Measurements from ENCODE around the gene PLAC9. TPM values are rescaled to one million over a fixed set of nuclear protein-coding genes. Genes with fewer than 3 reads are reported as not detected.

PLAC9 gene
- total RNA-seq, 1 donor from 2014 or later = not detected

DNA sequence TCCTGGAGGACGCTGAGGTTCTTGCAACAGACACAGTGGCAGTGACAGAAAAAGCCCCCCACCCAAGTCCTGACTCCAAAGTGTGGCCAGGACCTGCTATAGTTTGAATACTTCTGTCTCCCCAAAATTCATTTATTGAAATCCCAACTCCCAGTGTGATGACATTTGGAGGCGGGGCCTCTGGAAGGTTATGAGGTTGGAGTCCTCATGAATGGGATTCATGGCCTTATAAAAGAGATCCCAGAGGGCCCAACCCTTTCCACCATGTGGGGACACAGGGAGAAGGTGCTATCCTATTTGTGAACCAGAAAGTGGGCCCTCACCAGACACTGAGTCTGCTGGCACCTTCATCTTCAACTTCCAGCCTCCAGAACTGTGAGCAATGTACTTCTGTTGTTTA is 54.5 kb downstream of the PLAC9 start:
- TF ChIP-seq CTCF (IDR thresholded peaks at IDR 0.05; ENCODE audit: partially characterized antibody, unreplicated experiment) = no peak
- Mint-ChIP-seq H3K27me3 (ENCODE audit: unreplicated experiment) (no peaks in the 10 kb centered on the region), H3K9me3 (ENCODE audit: unreplicated experiment) (no peaks in the 10 kb centered on the region), H3K36me3 (ENCODE audit: unreplicated experiment) (no peaks in the 10 kb centered on the region), H3K27ac (ENCODE audit: unreplicated experiment) (no peak overlapping the region), H3K4me1 (ENCODE audit: low read depth, unreplicated experiment) (no peaks in the 10 kb centered on the region), H3K4me3 (ENCODE audit: unreplicated experiment) (no peak overlapping the region)
- no peak for DNase-seq

DNA sequence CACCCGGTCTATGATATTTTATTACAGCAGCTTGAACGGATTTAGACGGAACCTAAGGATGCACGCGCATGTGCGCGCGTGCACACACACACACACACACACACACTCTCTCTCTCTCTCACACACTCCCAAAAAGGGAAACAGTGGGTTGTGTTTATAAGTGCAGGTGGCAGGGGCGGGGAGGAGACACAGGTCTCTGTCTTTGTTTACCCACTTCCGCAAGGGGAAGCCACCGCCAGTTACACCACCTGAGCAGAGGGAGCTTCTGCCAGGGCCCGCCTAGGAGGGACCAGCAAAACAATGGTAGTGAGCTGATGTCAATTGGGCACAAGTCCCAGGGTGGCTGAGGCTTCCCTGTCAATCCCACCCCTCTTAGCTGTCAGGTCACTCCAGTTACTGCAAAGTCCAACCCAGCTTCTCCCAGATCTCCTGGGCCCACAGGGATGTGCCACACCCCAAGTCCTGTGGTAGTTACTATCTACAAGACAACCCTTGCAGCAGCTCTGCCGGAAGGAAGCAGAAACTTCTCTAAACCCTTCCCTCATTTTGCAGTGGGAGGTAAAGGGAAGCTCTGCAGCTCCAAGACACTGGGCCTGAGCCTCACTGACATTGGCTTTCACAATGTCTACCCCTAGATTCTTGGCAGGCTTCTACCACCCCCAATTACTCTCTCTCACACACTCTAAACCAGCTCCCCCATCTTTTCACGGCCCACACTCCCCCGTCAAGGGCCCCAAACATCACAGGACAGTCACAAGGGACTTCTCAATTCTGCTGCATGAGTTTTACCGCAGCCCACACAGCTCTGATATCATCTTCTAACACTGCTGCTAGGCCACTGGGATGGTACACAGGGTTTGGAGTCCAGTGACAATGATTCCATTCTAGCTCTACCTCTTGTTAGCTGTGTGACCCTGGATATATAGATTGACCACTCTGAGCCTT is 55.2 kb downstream of the PLAC9 start:
- Mint-ChIP-seq H3K36me3 (ENCODE audit: unreplicated experiment) (no peaks in the 10 kb centered on the region), H3K9me3 (ENCODE audit: unreplicated experiment) (no peaks in the 10 kb centered on the region), H3K4me3 (ENCODE audit: unreplicated experiment) (no peak overlapping the region), H3K4me1 (ENCODE audit: low read depth, unreplicated experiment) (no peaks in the 10 kb centered on the region), H3K27me3 (ENCODE audit: unreplicated experiment) (no peaks in the 10 kb centered on the region), H3K27ac (ENCODE audit: unreplicated experiment) (no peak overlapping the region)
- no peak for TF ChIP-seq CTCF (IDR thresholded peaks at IDR 0.05; ENCODE audit: partially characterized antibody, unreplicated experiment)
- no peak for DNase-seq

- TF ChIP-seq CTCF (IDR thresholded peaks at IDR 0.05; ENCODE audit: partially characterized antibody, unreplicated experiment) = no peak
- Mint-ChIP-seq H3K4me1 (ENCODE audit: low read depth, unreplicated experiment) (no peaks in the 10 kb centered on the region), H3K9me3 (ENCODE audit: unreplicated experiment) (no peaks in the 10 kb centered on the region), H3K36me3 (ENCODE audit: unreplicated experiment) (no peaks in the 10 kb centered on the region), H3K27ac (ENCODE audit: unreplicated experiment) (no peak overlapping the region), H3K27me3 (ENCODE audit: unreplicated experiment) (no peaks in the 10 kb centered on the region), H3K4me3 (ENCODE audit: unreplicated experiment) (no peak overlapping the region)
- DNase-seq = no peak
Measured at GRCh38 chr10:80188713-80189112, 56.2 kb downstream of the PLAC9 start.

- Mint-ChIP-seq H3K4me3 (ENCODE audit: unreplicated experiment) (no peak overlapping the region), H3K27ac (ENCODE audit: unreplicated experiment) (no peak overlapping the region)
- TF ChIP-seq CTCF (IDR thresholded peaks at IDR 0.05; ENCODE audit: partially characterized antibody, unreplicated experiment) = no peak
Measured at GRCh38 chr10:80191589-80192270, 59.2 kb downstream of the PLAC9 start.

GRCh38 chr10:80192553-80192952 is 60.0 kb downstream of the PLAC9 start:
- Mint-ChIP-seq H3K9me3 (ENCODE audit: unreplicated experiment) (peaks cover 1% of the 10 kb centered on the region), H3K36me3 (ENCODE audit: unreplicated experiment) (no peaks in the 10 kb centered on the region), H3K27ac (ENCODE audit: unreplicated experiment) (no peak overlapping the region), H3K4me3 (ENCODE audit: unreplicated experiment) (no peak overlapping the region), H3K4me1 (ENCODE audit: low read depth, unreplicated experiment) (no peaks in the 10 kb centered on the region), H3K27me3 (ENCODE audit: unreplicated experiment) (no peaks in the 10 kb centered on the region)
- no peak for TF ChIP-seq CTCF (IDR thresholded peaks at IDR 0.05; ENCODE audit: partially characterized antibody, unreplicated experiment)
- no peak for DNase-seq

More at GRCh38 chr10:80191589-80192270, 59.2 kb downstream of the PLAC9 start:
- no peaks in the 10 kb centered on the region for H3K4me1 Mint-ChIP-seq (ENCODE audit: low read depth, unreplicated experiment)
- H3K27me3 Mint-ChIP-seq (ENCODE audit: unreplicated experiment) = no peaks in the 10 kb centered on the region
- no peaks in the 10 kb centered on the region for H3K36me3 Mint-ChIP-seq (ENCODE audit: unreplicated experiment)
- DNase-seq = no peak
- H3K9me3 Mint-ChIP-seq (ENCODE audit: unreplicated experiment) = peaks cover 1% of the 10 kb centered on the region

Measured in glutamatergic neuron (in vitro differentiated cells).